Measurements from ENCODE around the gene LEMD2.

LEMD2 gene

DNA sequence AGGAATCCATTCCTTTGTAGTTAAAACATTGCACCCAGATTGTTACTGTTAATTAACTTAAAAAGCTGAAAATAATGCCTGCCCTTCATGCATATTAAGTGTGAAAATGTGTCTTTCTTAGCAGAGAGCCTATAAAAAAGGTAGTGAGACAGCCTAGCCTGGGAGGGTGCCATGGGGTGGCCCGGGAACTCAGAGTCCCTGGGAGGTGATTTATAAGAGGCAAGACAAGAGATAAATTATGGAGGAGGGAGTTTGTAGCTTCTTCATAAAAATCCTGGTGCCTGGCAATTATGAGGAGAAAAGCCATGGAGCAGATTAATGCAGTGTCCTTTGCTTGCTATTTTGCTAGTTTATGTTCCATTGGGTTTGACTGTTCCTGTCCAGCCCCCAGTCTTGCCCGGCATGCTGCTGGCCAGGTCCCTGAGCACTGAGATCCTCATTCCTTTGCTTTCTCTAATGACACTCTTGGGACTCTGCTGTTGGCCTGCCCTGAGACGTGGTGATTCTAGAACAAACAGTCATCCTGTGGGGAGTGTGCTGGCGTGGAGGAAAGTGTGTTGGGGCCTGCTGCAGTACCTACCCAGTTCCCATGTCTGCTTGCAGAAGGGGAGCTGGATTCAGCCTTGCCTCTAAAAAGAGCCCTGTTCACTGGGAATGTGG lies 10.7 kb upstream of the LEMD2 start:
- TF ChIP-seq, protein P1, sequence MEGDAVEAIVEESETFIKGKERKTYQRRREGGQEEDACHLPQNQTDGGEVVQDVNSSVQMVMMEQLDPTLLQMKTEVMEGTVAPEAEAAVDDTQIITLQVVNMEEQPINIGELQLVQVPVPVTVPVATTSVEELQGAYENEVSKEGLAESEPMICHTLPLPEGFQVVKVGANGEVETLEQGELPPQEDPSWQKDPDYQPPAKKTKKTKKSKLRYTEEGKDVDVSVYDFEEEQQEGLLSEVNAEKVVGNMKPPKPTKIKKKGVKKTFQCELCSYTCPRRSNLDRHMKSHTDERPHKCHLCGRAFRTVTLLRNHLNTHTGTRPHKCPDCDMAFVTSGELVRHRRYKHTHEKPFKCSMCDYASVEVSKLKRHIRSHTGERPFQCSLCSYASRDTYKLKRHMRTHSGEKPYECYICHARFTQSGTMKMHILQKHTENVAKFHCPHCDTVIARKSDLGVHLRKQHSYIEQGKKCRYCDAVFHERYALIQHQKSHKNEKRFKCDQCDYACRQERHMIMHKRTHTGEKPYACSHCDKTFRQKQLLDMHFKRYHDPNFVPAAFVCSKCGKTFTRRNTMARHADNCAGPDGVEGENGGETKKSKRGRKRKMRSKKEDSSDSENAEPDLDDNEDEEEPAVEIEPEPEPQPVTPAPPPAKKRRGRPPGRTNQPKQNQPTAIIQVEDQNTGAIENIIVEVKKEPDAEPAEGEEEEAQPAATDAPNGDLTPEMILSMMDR (IDR thresholded peaks at IDR 0.05; ENCODE audit: low read depth, low read length), result no peak
- H3K4me3 ChIP-seq (ENCODE audit: low read depth, low read length), result no peak overlapping the region

DNA sequence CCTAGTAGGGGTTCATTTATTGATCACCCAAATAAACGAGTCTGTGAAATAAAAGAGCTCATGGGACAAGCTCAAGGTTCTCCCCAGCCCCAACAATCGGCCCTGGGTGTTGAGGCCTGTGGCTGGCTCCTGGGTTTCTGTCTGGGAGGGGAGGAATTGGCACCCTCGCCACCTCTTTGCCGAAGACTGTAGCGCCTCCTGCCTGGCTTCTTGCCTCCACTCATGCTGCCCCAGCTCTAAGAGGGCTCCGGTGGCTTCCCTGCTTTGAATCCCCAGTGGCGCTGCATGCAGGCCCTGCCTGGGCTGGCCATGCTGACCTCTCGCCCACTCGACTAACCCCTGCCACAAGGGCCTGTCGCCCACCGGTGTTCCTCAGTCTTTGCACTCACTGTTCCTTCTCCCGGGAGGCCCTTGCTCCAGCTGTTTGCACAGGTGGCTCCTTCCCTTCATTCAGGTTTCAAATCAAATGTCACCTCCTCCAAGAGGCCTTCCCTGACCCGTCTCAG lies 9.5 kb upstream of the LEMD2 start:
- no peak overlapping the region for H3K4me3 ChIP-seq (ENCODE audit: low read depth, low read length)
- TF ChIP-seq, protein P1 (IDR thresholded peaks at IDR 0.05; ENCODE audit: low read depth, low read length), result no peak

DNA sequence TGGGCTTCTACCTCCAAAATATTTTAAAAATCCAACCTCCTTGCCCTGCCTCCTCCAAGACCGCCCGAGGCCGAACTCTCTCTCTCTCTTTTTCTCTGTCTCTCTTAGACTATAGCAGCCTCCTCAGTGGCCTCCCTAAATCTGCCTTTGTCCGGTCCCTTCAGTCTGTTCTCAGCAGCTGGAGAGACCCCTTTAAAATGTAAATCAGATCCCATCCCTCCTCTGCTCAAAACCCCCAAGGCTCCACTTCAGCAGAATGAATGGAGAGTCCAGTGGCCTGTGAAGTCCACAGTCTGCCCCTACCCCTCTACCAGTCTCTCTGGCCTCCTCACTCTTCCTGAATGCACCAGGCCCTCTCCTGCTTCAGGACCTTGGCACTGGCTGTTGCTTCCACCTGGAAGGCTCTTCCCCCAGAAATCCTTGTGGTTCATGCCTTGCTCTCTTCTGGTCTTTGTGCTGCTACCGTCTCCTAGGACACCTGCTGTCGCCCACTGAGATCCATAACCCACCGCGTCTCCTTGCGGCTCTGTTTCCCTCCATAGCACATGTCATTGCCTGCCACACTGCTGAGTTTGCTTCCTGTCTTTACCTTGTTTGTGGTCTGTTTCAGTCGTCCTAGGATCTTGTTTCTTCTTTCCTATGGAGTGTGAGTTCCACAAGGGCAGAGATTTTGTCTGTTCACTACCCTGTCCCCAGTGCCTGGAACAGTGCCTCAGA lies 8.9 kb upstream of the LEMD2 start:
- TF ChIP-seq, protein P1 (IDR thresholded peaks at IDR 0.05; ENCODE audit: low read depth, low read length), result no peak

DNA sequence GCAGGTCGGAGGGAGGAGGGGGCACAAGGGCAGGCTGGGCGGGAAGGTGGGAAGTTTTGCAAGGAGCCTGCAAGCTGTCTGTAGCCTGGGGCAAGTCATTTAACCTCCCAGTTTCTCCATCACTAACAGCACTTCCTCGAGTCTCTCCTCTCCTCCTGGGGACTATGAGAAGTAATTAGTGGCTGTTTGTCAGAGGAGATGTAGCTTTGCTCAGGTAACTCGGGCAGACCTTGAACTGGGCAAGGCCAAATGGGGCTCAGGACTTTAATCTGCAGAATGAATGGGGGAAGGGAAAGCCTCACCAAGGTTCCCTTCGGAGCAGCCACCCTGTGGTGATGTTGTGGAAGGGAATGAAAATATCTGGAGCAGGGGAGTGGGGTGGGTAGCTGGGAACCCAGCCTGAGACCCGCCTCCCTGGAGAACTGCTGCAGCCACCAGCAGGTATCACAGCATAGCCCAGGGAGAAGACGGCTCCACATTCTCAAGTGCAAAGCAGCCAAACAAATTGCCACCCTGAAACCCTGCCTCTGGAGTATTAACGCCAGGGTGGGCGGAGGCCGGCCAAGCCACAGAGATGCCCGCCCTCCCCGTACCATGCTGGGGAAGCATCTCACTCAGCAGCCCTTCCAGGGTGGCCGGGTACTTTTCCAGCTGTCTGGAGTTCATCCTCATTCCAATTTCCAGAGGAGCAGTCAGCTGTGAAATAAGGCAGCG lies 6.1 kb upstream of the LEMD2 start:
- TF ChIP-seq, protein P1 (IDR thresholded peaks at IDR 0.05; ENCODE audit: low read depth, low read length), result no peak
- H3K4me3 ChIP-seq (ENCODE audit: low read depth, low read length), result no peak overlapping the region

More for the DNA sequence above, 8.9 kb upstream of the LEMD2 start:
- H3K4me3 ChIP-seq (ENCODE audit: low read depth, low read length), result no peak overlapping the region

DNA sequence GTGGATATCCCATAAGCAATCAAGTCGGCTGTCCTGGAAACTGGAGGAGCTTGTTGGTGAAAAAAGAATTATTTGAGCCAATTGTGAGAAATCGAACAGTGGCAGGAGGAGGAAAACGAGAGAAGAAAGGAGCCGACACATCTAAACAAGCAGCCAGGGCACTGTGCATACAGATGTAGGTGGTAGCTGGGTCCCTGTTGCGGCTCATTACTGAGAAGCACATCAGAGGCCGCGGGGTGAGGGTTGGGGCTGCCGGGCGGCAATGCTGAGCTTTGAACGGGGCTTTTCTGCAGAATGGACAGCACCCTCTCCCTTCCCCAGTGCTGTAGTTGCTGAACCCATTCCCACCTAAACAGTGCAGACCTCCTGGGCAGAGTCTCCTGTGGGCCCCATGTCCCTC lies 4.1 kb upstream of the LEMD2 start:
- TF ChIP-seq, protein P1 (IDR thresholded peaks at IDR 0.05; ENCODE audit: low read depth, low read length), result no peak
- H3K4me3 ChIP-seq (ENCODE audit: low read depth, low read length), result no peak overlapping the region

DNA sequence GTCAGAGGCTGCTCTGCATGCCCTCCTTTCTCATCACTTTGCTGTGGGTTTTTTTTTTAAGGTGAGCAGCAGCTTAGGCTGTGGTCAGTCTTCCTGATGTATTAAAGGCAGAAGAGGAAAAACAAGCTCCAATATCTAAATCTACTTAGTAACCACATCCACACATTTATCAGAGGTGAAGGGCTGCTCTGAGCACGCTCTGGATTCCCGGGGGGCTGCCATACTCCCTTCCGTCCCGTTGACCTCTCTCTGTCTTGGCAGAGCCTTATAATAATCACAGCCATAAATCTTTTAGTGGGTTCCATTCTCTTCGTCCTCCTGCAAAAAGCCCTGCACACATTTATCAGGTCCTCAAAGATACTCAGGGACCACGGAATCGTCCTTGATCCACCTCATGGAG lies 2.7 kb upstream of the LEMD2 start:
- H3K4me3 ChIP-seq (ENCODE audit: low read depth, low read length), result no peak overlapping the region
- TF ChIP-seq, protein P1 (IDR thresholded peaks at IDR 0.05; ENCODE audit: low read depth, low read length), result no peak

Data from WI38 (cell line).